Trophoblast cell (in vitro differentiated cells and primary cell): ENCODE data around the gene PRR23B. TPM values are rescaled to one million over a fixed set of nuclear protein-coding genes. Genes with fewer than 3 reads are reported as not detected.

Experiments used
- DNase-seq, 2 donors: peaks; one replicate each; pipeline ENCODE4 v3.0.0-alpha.2; 2016
- H2AFZ ChIP-seq: 2 replicates; pipeline ENCODE4 v1.6.1; 2013; ENCODE audit warnings: low read length, moderate library complexity, mild to moderate bottlenecking; ENCODE audit not compliant: insufficient read depth, poor library complexity
- H2AK5ac ChIP-seq: 2 replicates; pipeline ENCODE4 v1.6.1; 2013; ENCODE audit warnings: mild to moderate bottlenecking, low read length
- H2BK120ac ChIP-seq: 2 replicates; pipeline ENCODE4 v1.6.1; 2013; ENCODE audit warnings: low read length, mild to moderate bottlenecking, moderate library complexity; ENCODE audit not compliant: insufficient read depth, poor library complexity
- H2BK12ac ChIP-seq: 2 replicates; pipeline ENCODE4 v1.6.1; 2013; ENCODE audit warnings: mild to moderate bottlenecking, low read length, moderate library complexity
- H2BK5ac ChIP-seq: 2 replicates; pipeline ENCODE4 v1.6.1; 2013; ENCODE audit warnings: low read length, low read depth, moderate library complexity, mild to moderate bottlenecking; ENCODE audit not compliant: poor library complexity
- H3K14ac ChIP-seq: 2 replicates; pipeline ENCODE4 v1.6.1; 2013; ENCODE audit warnings: mild to moderate bottlenecking, low read length
- H3K18ac ChIP-seq: 2 replicates; pipeline ENCODE4 v1.6.1; 2013; ENCODE audit warnings: mild to moderate bottlenecking, low read length
- H3K23ac ChIP-seq: 2 replicates; pipeline ENCODE4 v1.6.1; 2013; ENCODE audit warnings: low read length
- H3K27ac ChIP-seq: 2 replicates; pipeline ENCODE4 v1.5.1; 2013; ENCODE audit warnings: low read depth, mild to moderate bottlenecking, inconsistent platforms, low read length, moderate library complexity
- H3K27me3 ChIP-seq: 2 replicates; pipeline ENCODE4 v1.6.1; 2013; ENCODE audit warnings: inconsistent platforms, mild to moderate bottlenecking, low read length, moderate library complexity; ENCODE audit not compliant: insufficient read depth
- H3K36me3 ChIP-seq, 2 experiments: 1 replicate in 1 of 2; 2 replicates in 1 of 2; pipeline ENCODE4 v1.6.1; 2013; ENCODE audit warnings: low read length in 2 of 2, mild to moderate bottlenecking in 2 of 2, moderate library complexity in 1 of 2; ENCODE audit not compliant: insufficient read depth in 2 of 2, control insufficient read depth in 1 of 2
- H3K4ac ChIP-seq: 2 replicates; pipeline ENCODE4 v1.6.1; 2013; ENCODE audit warnings: low read depth, mild to moderate bottlenecking, low read length, moderate library complexity
- H3K4me1 ChIP-seq, 2 experiments: 1 replicate in 1 of 2; 2 replicates in 1 of 2; pipeline ENCODE4 v1.6.1; 2013; ENCODE audit warnings: low read length in 2 of 2, mild to moderate bottlenecking in 2 of 2, moderate library complexity in 1 of 2; ENCODE audit not compliant: insufficient read depth in 2 of 2, control insufficient read depth in 1 of 2
- H3K4me2 ChIP-seq: 2 replicates; pipeline ENCODE4 v1.6.1; 2013; ENCODE audit warnings: inconsistent platforms, mild to moderate bottlenecking, low read length, moderate library complexity
- H3K4me3 ChIP-seq: 2 replicates; pipeline ENCODE4 v1.5.1; 2013; ENCODE audit warnings: mild to moderate bottlenecking, low read depth, low read length, inconsistent platforms
- H3K79me1 ChIP-seq: one replicate; pipeline ENCODE4 v1.6.1; 2013; ENCODE audit warnings: low read length
- H3K79me2 ChIP-seq: 2 replicates; pipeline ENCODE4 v1.6.1; 2013; ENCODE audit warnings: low read length, mild to moderate bottlenecking; ENCODE audit not compliant: control insufficient read depth, insufficient read depth, poor library complexity
- H3K9ac ChIP-seq: 2 replicates; pipeline ENCODE4 v1.6.1; 2013; ENCODE audit warnings: mild to moderate bottlenecking, low read length
- H3K9me3 ChIP-seq: 2 replicates; pipeline ENCODE4 v1.6.1; 2013; ENCODE audit warnings: low read depth, mild to moderate bottlenecking, control low read depth, inconsistent platforms, low read length; ENCODE audit not compliant: insufficient read depth
- H4K12ac ChIP-seq: 2 replicates; pipeline ENCODE4 v1.6.1; 2013; ENCODE audit warnings: low read depth, mild to moderate bottlenecking, low read length, moderate library complexity
- H4K8ac ChIP-seq: 2 replicates; pipeline ENCODE4 v1.6.1; 2013; ENCODE audit warnings: low read depth, mild to moderate bottlenecking, low read length, moderate library complexity
- H4K91ac ChIP-seq: one replicate; pipeline ENCODE4 v1.6.1; 2013; ENCODE audit warnings: low read depth, mild to moderate bottlenecking, low read length, moderate library complexity
- WGBS: extraction: QIAGEN DNeasy Blood & Tissue Kit; methylation state at CpG from one replicate; pipeline ENCODE4 v1.1.7; 2013; ENCODE audit warnings: missing lambda C conversion rate; ENCODE audit not compliant: insufficient read length, insufficient coverage; ENCODE audit errors: extremely low coverage; 5-methylcytosine and 5-hydroxymethylcytosine counted together
- polyA plus RNA-seq: library from polyadenylated mRNA; stranded (reverse); fragments of 200-250 nt; gene quantifications from 2 replicates; pipeline ENCODE4 v1.2.3, GENCODE V29; 2013

Gene PRR23B
- not detected in 2 replicates for polyA plus RNA-seq

- Histone ChIP-seq H2BK120ac (no peak within 1 kb of the TSS), H3K27ac (no peak within 1 kb of the TSS), H3K9ac (no peak within 1 kb of the TSS), H3K14ac (no peak within 1 kb of the TSS), H3K9me3 (peaks cover 5% of the 10 kb centered on the region), H2AK5ac (no peak within 1 kb of the TSS), H2BK12ac (no peak within 1 kb of the TSS), H3K79me1 (no peaks in the 10 kb centered on the region), H4K91ac (no peak within 1 kb of the TSS), H3K4me1 (no peaks in the 10 kb centered on the region), H3K36me3 (no peaks in the 10 kb centered on the region), H3K4ac (no peak within 1 kb of the TSS), H3K4me2 (no peak within 1 kb of the TSS), H3K18ac (no peak within 1 kb of the TSS), H2AFZ (no peak within 1 kb of the TSS), H3K27me3 (no peaks in the 10 kb centered on the region), H3K79me2 (no peaks in the 10 kb centered on the region), H3K4me3 (no peak within 1 kb of the TSS), H2BK5ac (no peak within 1 kb of the TSS), H4K12ac (no peak within 1 kb of the TSS), H3K23ac (no peak within 1 kb of the TSS), H4K8ac (no peak within 1 kb of the TSS)
- no CpG with 5 or more reads among the region's 19 CpGs for WGBS
- no peak for DNase-seq
Measured at GRCh38 chr3:139020868-139021234, at the start of gene PRR23B. TSS of gene PRR23B (minus strand) at chr3:139020926. CDS start at chr3:139020661, 265 bp downstream.

GRCh38 chr3:139062918-139063317 lies 42.2 kb upstream of the PRR23B start:
- no peak overlapping the region for H2BK120ac ChIP-seq
- no peaks in the 10 kb centered on the region for H3K79me1 ChIP-seq
- no peak overlapping the region for H4K91ac ChIP-seq
- H3K18ac ChIP-seq, result no peak overlapping the region
- no peak overlapping the region for H2BK12ac ChIP-seq
- no peak overlapping the region for H3K27ac ChIP-seq
- no peak overlapping the region for H3K14ac ChIP-seq
- H3K23ac ChIP-seq, result no peak overlapping the region
- no peaks in the 10 kb centered on the region for H3K9me3 ChIP-seq
- no peak overlapping the region for H2AFZ ChIP-seq
- no peaks in the 10 kb centered on the region for H3K27me3 ChIP-seq
- H3K4me3 ChIP-seq, result no peak overlapping the region
- no peaks in the 10 kb centered on the region for H3K4me1 ChIP-seq
- H3K4ac ChIP-seq, result no peak overlapping the region
- H2BK5ac ChIP-seq, result no peak overlapping the region
- H3K9ac ChIP-seq, result no peak overlapping the region
- WGBS, result no CpG with 5 or more reads among the region's 1 CpG
- H4K8ac ChIP-seq, result no peak overlapping the region
- no peak for DNase-seq
- no peak overlapping the region for H2AK5ac ChIP-seq
- no peak overlapping the region for H3K4me2 ChIP-seq
- H3K36me3 ChIP-seq, result no peaks in the 10 kb centered on the region
- no peak overlapping the region for H4K12ac ChIP-seq
- no peaks in the 10 kb centered on the region for H3K79me2 ChIP-seq

GRCh38 chr3:139052802-139053600 lies 32.3 kb upstream of the PRR23B start:
- no peak overlapping the region for H3K27ac ChIP-seq
- no peak overlapping the region for H3K4me2 ChIP-seq
- no peaks in the 10 kb centered on the region for H3K4me1 ChIP-seq
- no peaks in the 10 kb centered on the region for H3K79me1 ChIP-seq
- no peak overlapping the region for H2BK120ac ChIP-seq
- H3K36me3 ChIP-seq, result no peaks in the 10 kb centered on the region
- H3K4me3 ChIP-seq, result no peak overlapping the region
- H3K4ac ChIP-seq, result no peak overlapping the region
- no peak overlapping the region for H3K14ac ChIP-seq
- H4K91ac ChIP-seq, result no peak overlapping the region
- WGBS, result no CpG with 5 or more reads among the region's 2 CpGs
- H2BK5ac ChIP-seq, result no peak overlapping the region
- H2AFZ ChIP-seq, result no peak overlapping the region
- H3K9ac ChIP-seq, result no peak overlapping the region
- peaks cover 3% of the 10 kb centered on the region for H3K9me3 ChIP-seq
- no peak overlapping the region for H4K8ac ChIP-seq
- DNase-seq, result no peak
- H4K12ac ChIP-seq, result no peak overlapping the region
- H2AK5ac ChIP-seq, result no peak overlapping the region
- H2BK12ac ChIP-seq, result no peak overlapping the region
- no peaks in the 10 kb centered on the region for H3K79me2 ChIP-seq
- H3K27me3 ChIP-seq, result no peaks in the 10 kb centered on the region
- no peak overlapping the region for H3K18ac ChIP-seq
- H3K23ac ChIP-seq, result no peak overlapping the region

- Histone ChIP-seq H2BK5ac (no peak within 1 kb of the TSS), H3K23ac (no peak within 1 kb of the TSS), H2BK12ac (no peak within 1 kb of the TSS), H3K9me3 (peaks cover 10% of the 10 kb centered on the region), H2BK120ac (no peak within 1 kb of the TSS), H3K27me3 (no peaks in the 10 kb centered on the region), H3K9ac (no peak within 1 kb of the TSS), H4K8ac (no peak within 1 kb of the TSS), H3K79me1 (no peaks in the 10 kb centered on the region), H4K91ac (no peak within 1 kb of the TSS), H2AK5ac (no peak within 1 kb of the TSS), H3K4me3 (no peak within 1 kb of the TSS), H3K14ac (no peak within 1 kb of the TSS), H4K12ac (no peak within 1 kb of the TSS), H3K4me2 (no peak within 1 kb of the TSS), H3K18ac (no peak within 1 kb of the TSS), H3K4me1 (no peaks in the 10 kb centered on the region), H3K27ac (no peak within 1 kb of the TSS), H3K79me2 (no peaks in the 10 kb centered on the region), H3K4ac (no peak within 1 kb of the TSS), H3K36me3 (no peaks in the 10 kb centered on the region), H2AFZ (no peak within 1 kb of the TSS)
- WGBS, result no CpG with 5 or more reads among the region's 77 CpGs
- DNase-seq, result no peak
Measured at GRCh38 chr3:139044366-139045210, 23.9 kb upstream of the PRR23B start, which contains the start of gene PRR23C. TSS of gene PRR23C (minus strand) at chr3:139044892. CDS start at chr3:139044620, 272 bp downstream.
